HG03196 (cell line): ENCODE results near the gene SPIRE2.
"Not testable (repeated sequence)": the region's sequence is repeated elsewhere in the genome, so short reads cannot be mapped to it uniquely, and the experiment has no call there.

ENCODE experiments used
- ATAC-seq: cut with Tn5 transposase; IDR thresholded peaks from one replicate; pipeline ENCODE4 v1.9.1; 2021; ENCODE audit not compliant: unreplicated experiment

Gene SPIRE2

GRCh38 chr16:89806589-89807193 is 21.6 kb upstream of the SPIRE2 start:
- not testable (repeated sequence) for ATAC-seq

GRCh38 chr16:89808475-89808874 is 19.8 kb upstream of the SPIRE2 start:
- ATAC-seq, result no peak

- ATAC-seq, result no peak
These were observed 17.0 kb upstream of the SPIRE2 start for GRCh38 chr16:89811321-89811720.

- ATAC-seq, result peak; percentile 22
These were observed 12.5 kb upstream of the SPIRE2 start for GRCh38 chr16:89815639-89816348.

GRCh38 chr16:89818851-89819403 is 9.3 kb upstream of the SPIRE2 start:
- not testable (repeated sequence) for ATAC-seq

GRCh38 chr16:89819448-89819847 is 8.8 kb upstream of the SPIRE2 start:
- not testable (repeated sequence) for ATAC-seq

GRCh38 chr16:89821438-89822187 is 6.7 kb upstream of the SPIRE2 start:
- no peak for ATAC-seq

- ATAC-seq, result no peak
These were observed 5.8 kb upstream of the SPIRE2 start for GRCh38 chr16:89822188-89823086.

- ATAC-seq, result no peak
These were observed 5.0 kb upstream of the SPIRE2 start for GRCh38 chr16:89823087-89823823.

GRCh38 chr16:89823824-89824148 is 4.5 kb upstream of the SPIRE2 start:
- not testable (repeated sequence) for ATAC-seq

- ATAC-seq, result no peak
These were observed 1.5 kb upstream of the SPIRE2 start for GRCh38 chr16:89826531-89827382.

- no peak for ATAC-seq
These were observed 684 bp upstream of the SPIRE2 start for GRCh38 chr16:89827383-89828198.

GRCh38 chr16:89828870-89829629 is 775 bp downstream of the SPIRE2 start:
- ATAC-seq, result no peak

GRCh38 chr16:89829630-89830437 is 1.6 kb downstream of the SPIRE2 start:
- ATAC-seq, result no peak

GRCh38 chr16:89831810-89832328 is 3.6 kb downstream of the SPIRE2 start:
- no peak for ATAC-seq

GRCh38 chr16:89833664-89834363 is 5.5 kb downstream of the SPIRE2 start:
- not testable (repeated sequence) for ATAC-seq
